Hepatocyte (in vitro differentiated cells): ENCODE data around the gene LDHAL6A.

Experiments
- CTCF ChIP-seq: fragments of 200-600 bp; sonication (generic); IDR thresholded peaks from 2 replicates; pipeline ENCODE4 v1.5.1; 2016; ENCODE audit warnings: antibody characterized with exemption, mild to moderate bottlenecking; ENCODE audit not compliant: poor library complexity
- EZH2phosphoT487 ChIP-seq: fragments of 200-600 bp; sonication (generic); IDR thresholded peaks from one replicate; pipeline ENCODE4 v1.6.1; 2018; ENCODE audit warnings: antibody characterized with exemption, mild to moderate bottlenecking, low read depth, moderate library complexity; ENCODE audit not compliant: unreplicated experiment, severe bottlenecking

- no peak for TF ChIP-seq CTCF
- TF ChIP-seq EZH2phosphoT487, result no peak
Observed at GRCh38 chr11:18492888-18493287, 37.2 kb downstream of the LDHAL6A start.
